Measurements from ENCODE around the gene TIE1. TPM values are rescaled to one million over a fixed set of nuclear protein-coding genes. Genes with fewer than 3 reads are reported as not detected.

Gene TIE1
- total RNA-seq, 2 donors from 2014 or later, result 23.6 to 51.7 TPM

GRCh38 chr1:43267291-43267805, 33.4 kb upstream of the TIE1 start:
- H3K9me3 ChIP-seq, result no peaks in the 10 kb centered on the region
- peaks cover 0 to 9% of the 10 kb centered on the region in 2 donors for H3K4me1 ChIP-seq
- no peak overlapping the region for H3K27ac ChIP-seq
- no peaks in the 10 kb centered on the region for H3K27me3 ChIP-seq
- no peaks in the 10 kb centered on the region for H3K36me3 ChIP-seq
- no peak for DNase-seq (ENCODE audit: low spot score)
- H3K4me3 ChIP-seq, result no peak overlapping the region
- TF ChIP-seq CTCF (IDR thresholded peaks at IDR 0.05), result no peak

GRCh38 chr1:43267818-43268425, 32.9 kb upstream of the TIE1 start:
- no peak for DNase-seq (ENCODE audit: low spot score)
- Histone ChIP-seq H3K4me3 (no peak overlapping the region), H3K27me3 (no peaks in the 10 kb centered on the region), H3K36me3 (no peaks in the 10 kb centered on the region), H3K9me3 (no peaks in the 10 kb centered on the region), H3K4me1 (peaks cover 0 to 9% of the 10 kb centered on the region in 2 donors), H3K27ac (no peak overlapping the region)
- no peak for TF ChIP-seq CTCF (IDR thresholded peaks at IDR 0.05)

GRCh38 chr1:43269627-43270375, 31.0 kb upstream of the TIE1 start, which contains the start of gene TMEM125:
TMEM125 (plus strand) TSS chr1:43269983; CDS start chr1:43272723, 2,740 bp downstream.
- H3K27ac ChIP-seq, result no peak within 1 kb of the TSS
- peaks cover 0 to 20% of the 10 kb centered on the region in 2 donors for H3K4me1 ChIP-seq
- no peaks in the 10 kb centered on the region for H3K27me3 ChIP-seq
- peak within 1 kb of the TSS; percentile 23 to 31 for H3K4me3 ChIP-seq
- DNase-seq (ENCODE audit: low spot score), result no peak
- no peak for TF ChIP-seq CTCF (IDR thresholded peaks at IDR 0.05)
- H3K36me3 ChIP-seq, result no peaks in the 10 kb centered on the region
- H3K9me3 ChIP-seq, result no peaks in the 10 kb centered on the region

GRCh38 chr1:43270421-43271095, 30.2 kb upstream of the TIE1 start:
- Histone ChIP-seq H3K4me3 (peak overlapping the region; percentile 23 to 31), H3K27ac (no peak overlapping the region), H3K27me3 (no peaks in the 10 kb centered on the region), H3K9me3 (no peaks in the 10 kb centered on the region), H3K4me1 (peaks cover 0 to 20% of the 10 kb centered on the region in 2 donors), H3K36me3 (no peaks in the 10 kb centered on the region)
- no peak for TF ChIP-seq CTCF (IDR thresholded peaks at IDR 0.05)
- DNase-seq (ENCODE audit: low spot score), result no peak

- H3K27me3 ChIP-seq, result no peaks in the 10 kb centered on the region
- peaks cover 0 to 20% of the 10 kb centered on the region in 2 donors for H3K4me1 ChIP-seq
- no peak overlapping the region for H3K4me3 ChIP-seq
- no peak overlapping the region for H3K27ac ChIP-seq
- H3K36me3 ChIP-seq, result no peaks in the 10 kb centered on the region
- no peaks in the 10 kb centered on the region for H3K9me3 ChIP-seq
- no peak for TF ChIP-seq CTCF (IDR thresholded peaks at IDR 0.05)
- DNase-seq (ENCODE audit: low spot score), result no peak
These were observed 29.3 kb upstream of the TIE1 start for GRCh38 chr1:43271186-43272118.
